B cell (primary cell): ENCODE results near the gene PDCD2L. TPM values are rescaled to one million over a fixed set of nuclear protein-coding genes. Genes with fewer than 3 reads are reported as not detected.
"Not testable (repeated sequence)": the region's sequence is repeated elsewhere in the genome, so short reads cannot be mapped to it uniquely, and the experiment has no call there.

Experiments used
- ATAC-seq: fragments of 200-7000 bp; cut with Tn5 transposase; one replicate; pipeline ENCODE4 v1.10.0; 2021; ENCODE audit warnings: low read depth, mild to moderate bottlenecking, moderate number of reproducible peaks, moderate library complexity
- CTCF ChIA-PET: fragments of 350-600 bp; sonication (Branson Sonifier 250); formaldehyde crosslinking; loops from one replicate; lab custom pipeline; 2021; ENCODE audit warnings: antibody characterized with exemption, inconsistent platforms; lab: Charles Lee
- POLR2A ChIA-PET: fragments of 350-600 bp; sonication (Branson Sonifier 250); formaldehyde crosslinking; loops from one replicate; lab custom pipeline; 2021; ENCODE audit warnings: antibody characterized with exemption; lab: Charles Lee
- DNase-seq: peaks from one replicate; pipeline ENCODE4 v3.0.0; 2013
- H2AFZ ChIP-seq: 2 replicates; pipeline ENCODE4 v1.6.1; 2012; ENCODE audit warnings: mild to moderate bottlenecking, low read depth, low read length; ENCODE audit not compliant: insufficient read depth, poor library complexity, severe bottlenecking
- H3K27ac ChIP-seq, 2 donors: 1 replicate in 1 of 2; 2 replicates in 1 of 2; pipeline ENCODE4 v1.5.1; 2012 to 2013; ENCODE audit warnings: low read length in 2 of 2, mild to moderate bottlenecking in 2 of 2, moderate library complexity in 1 of 2
- H3K27me3 ChIP-seq, 4 experiments: fragments of 200-600 bp in 1 of 4; sonication (generic) in 1 of 4; replicated peaks in 1 of 4; 1 replicate in 2 of 4; 2 replicates in 2 of 4; pipeline versions ENCODE4 v1.6.1 to v1.7.0; 2013 to 2016; ENCODE audit warnings: low read length in 3 of 4, mild to moderate bottlenecking in 2 of 4, mixed read lengths in 1 of 4, moderate library complexity in 1 of 4; ENCODE audit not compliant: insufficient read depth in 4 of 4, control insufficient read depth in 3 of 4; ENCODE audit errors: control extremely low read depth in 1 of 4
- H3K36me3 ChIP-seq, 2 experiments: replicated peaks in 1 of 2; 1 replicate in 1 of 2; 2 replicates in 1 of 2; pipeline versions ENCODE4 v1.6.1 to v1.7.1; 2013; ENCODE audit warnings: low read length in 1 of 2; ENCODE audit not compliant: insufficient read depth in 2 of 2, control insufficient read depth in 1 of 2; ENCODE audit errors: control extremely low read depth in 1 of 2, extremely low read depth in 1 of 2
- H3K4me1 ChIP-seq, 2 donors: fragments of 200-600 bp in 1 of 2; sonication (generic) in 1 of 2; 1 replicate in 1 of 2; 2 replicates in 1 of 2; pipeline versions ENCODE4 v1.5.1 to v1.6.1; 2013 to 2017; ENCODE audit warnings: low read length in 2 of 2; ENCODE audit not compliant: control insufficient read depth in 2 of 2, insufficient read depth in 2 of 2
- H3K4me2 ChIP-seq: replicated peaks from 2 replicates; pipeline ENCODE3; 2012; ENCODE audit warnings: mild to moderate bottlenecking, low read depth, low read length; ENCODE audit not compliant: poor library complexity, severe bottlenecking
- H3K4me3 ChIP-seq, 5 experiments: fragments of 200-600 bp in 1 of 5; sonication (generic) in 1 of 5; 1 replicate in 3 of 5; 2 replicates in 2 of 5; pipeline versions ENCODE4 v1.5.1 to v1.7.0; 2011 to 2016; ENCODE audit warnings: low read length in 4 of 5, mild to moderate bottlenecking in 4 of 5, low read depth in 2 of 5, control low read depth in 1 of 5, moderate library complexity in 1 of 5; ENCODE audit not compliant: insufficient read depth in 1 of 5; ENCODE audit errors: control extremely low read depth in 1 of 5, extremely low read depth in 1 of 5
- H3K79me2 ChIP-seq: fragments of 200-600 bp; sonication (generic); one replicate; pipeline ENCODE4 v1.6.0; 2016; ENCODE audit warnings: low read length; ENCODE audit not compliant: control insufficient read depth, insufficient read depth
- H3K9ac ChIP-seq: fragments of 200-600 bp; sonication (generic); 2 replicates; pipeline ENCODE4 v1.6.1; 2017; ENCODE audit warnings: mild to moderate bottlenecking, low read length, moderate library complexity
- H3K9me3 ChIP-seq, 3 donors: one replicate each; pipeline versions ENCODE4 v1.6.1 to v1.7.1; 2013; ENCODE audit warnings: low read length in 2 of 3; ENCODE audit not compliant: control insufficient read depth in 2 of 3, insufficient read depth in 1 of 3; ENCODE audit errors: control extremely low read depth in 1 of 3
- H4K20me1 ChIP-seq: 2 replicates; pipeline ENCODE4 v1.6.0; 2012; ENCODE audit warnings: mild to moderate bottlenecking, low read length; ENCODE audit not compliant: insufficient read depth, control insufficient read depth, poor library complexity, severe bottlenecking
- H3K27ac Mint-ChIP-seq: one replicate; pipeline ENCODE4 v1.8.0; 2021; ENCODE audit warnings: mixed read lengths
- H3K27me3 Mint-ChIP-seq: one replicate; pipeline ENCODE4 v1.8.0; 2021; ENCODE audit warnings: mixed read lengths
- H3K4me1 Mint-ChIP-seq: one replicate; pipeline ENCODE4 v1.8.0; 2021; ENCODE audit warnings: mixed read lengths
- H3K4me3 Mint-ChIP-seq: one replicate; pipeline ENCODE4 v1.8.0; 2021; ENCODE audit warnings: mixed read lengths
- H3K9me3 Mint-ChIP-seq: one replicate; pipeline ENCODE4 v1.8.0; 2022; ENCODE audit warnings: mixed read lengths; ENCODE audit not compliant: insufficient read depth
- EZH2 ChIP-seq: IDR thresholded peaks from 2 replicates; pipeline ENCODE4 v1.6.1; 2012; ENCODE audit warnings: borderline replicate concordance, low read depth, mild to moderate bottlenecking, moderate library complexity, low read length; ENCODE audit not compliant: insufficient read depth, poor library complexity, severe bottlenecking
- WGBS: methylation state at CpG from one replicate; pipeline ENCODE4 v1.1.5; 2013; ENCODE audit warnings: missing lambda C conversion rate; ENCODE audit not compliant: insufficient coverage; 5-methylcytosine and 5-hydroxymethylcytosine counted together
- intact Hi-C: fragments of 100-400 bp; cut with micrococcal nuclease; formaldehyde crosslinking; loops from one replicate; pipeline ENCODE4 v1.10.0; 2022
- polyA plus RNA-seq: library from polyadenylated mRNA; depleted of rRNA; stranded (reverse); fragments of >200 nt; gene quantifications from 2 replicates; pipeline ENCODE4 v1.2.3, GENCODE V29; 2012
- total RNA-seq, 2 donors: library from RNA; stranded (reverse); fragments of 120-200 nt in 1 of 2; gene quantifications; 1 replicate in 1 of 2; 2 replicates in 1 of 2; pipeline versions ENCODE4 v1.2.3 to v1.2.4, GENCODE V29; 2013 to 2022
- TF ChIP-seq, protein P1 (sequence below): fragments of 200-600 bp; IDR thresholded peaks from one replicate; pipeline ENCODE4 v1.8.0; 2022; ENCODE audit warnings: antibody characterized with exemption, mild to moderate bottlenecking

PDCD2L gene
- total and polyA plus RNA-seq, 2 donors (not counting 1 experiment from before 2014, with no cell fraction given): 11.3 to 16.7 TPM

- Mint-ChIP-seq H3K4me3 (no peak overlapping the region), H3K4me1 (no peaks in the 10 kb centered on the region), H3K27ac (no peak overlapping the region), H3K27me3 (no peaks in the 10 kb centered on the region), H3K9me3 (no peaks in the 10 kb centered on the region)
- Histone ChIP-seq H3K4me3 (no peak overlapping the region), H3K27me3 (no peaks in the 10 kb centered on the region), H3K4me2 (no peak overlapping the region), H2AFZ (no peak overlapping the region), H3K9me3 (no peaks in the 10 kb centered on the region), H3K27ac (no peak overlapping the region), H3K9ac (no peak overlapping the region), H3K4me1 (no peaks in the 10 kb centered on the region), H3K36me3 (peaks cover 2 to 74% of the 10 kb centered on the region in 2 experiments), H3K79me2 (no peaks in the 10 kb centered on the region), H4K20me1 (no peaks in the 10 kb centered on the region)
- ATAC-seq (no peak), DNase-seq (no peak)
- POLR2A ChIA-PET: no interaction called here
- intact Hi-C loops: no loop called here
- CTCF ChIA-PET: no interaction called here
- no CpG with 5 or more reads among the region's 1 CpG for WGBS
- TF ChIP-seq EZH2: no peak
- TF ChIP-seq, protein P1, sequence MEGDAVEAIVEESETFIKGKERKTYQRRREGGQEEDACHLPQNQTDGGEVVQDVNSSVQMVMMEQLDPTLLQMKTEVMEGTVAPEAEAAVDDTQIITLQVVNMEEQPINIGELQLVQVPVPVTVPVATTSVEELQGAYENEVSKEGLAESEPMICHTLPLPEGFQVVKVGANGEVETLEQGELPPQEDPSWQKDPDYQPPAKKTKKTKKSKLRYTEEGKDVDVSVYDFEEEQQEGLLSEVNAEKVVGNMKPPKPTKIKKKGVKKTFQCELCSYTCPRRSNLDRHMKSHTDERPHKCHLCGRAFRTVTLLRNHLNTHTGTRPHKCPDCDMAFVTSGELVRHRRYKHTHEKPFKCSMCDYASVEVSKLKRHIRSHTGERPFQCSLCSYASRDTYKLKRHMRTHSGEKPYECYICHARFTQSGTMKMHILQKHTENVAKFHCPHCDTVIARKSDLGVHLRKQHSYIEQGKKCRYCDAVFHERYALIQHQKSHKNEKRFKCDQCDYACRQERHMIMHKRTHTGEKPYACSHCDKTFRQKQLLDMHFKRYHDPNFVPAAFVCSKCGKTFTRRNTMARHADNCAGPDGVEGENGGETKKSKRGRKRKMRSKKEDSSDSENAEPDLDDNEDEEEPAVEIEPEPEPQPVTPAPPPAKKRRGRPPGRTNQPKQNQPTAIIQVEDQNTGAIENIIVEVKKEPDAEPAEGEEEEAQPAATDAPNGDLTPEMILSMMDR: no peak
These were observed 64.2 kb downstream of the PDCD2L start for GRCh38 chr19:34468409-34468808.

DNA sequence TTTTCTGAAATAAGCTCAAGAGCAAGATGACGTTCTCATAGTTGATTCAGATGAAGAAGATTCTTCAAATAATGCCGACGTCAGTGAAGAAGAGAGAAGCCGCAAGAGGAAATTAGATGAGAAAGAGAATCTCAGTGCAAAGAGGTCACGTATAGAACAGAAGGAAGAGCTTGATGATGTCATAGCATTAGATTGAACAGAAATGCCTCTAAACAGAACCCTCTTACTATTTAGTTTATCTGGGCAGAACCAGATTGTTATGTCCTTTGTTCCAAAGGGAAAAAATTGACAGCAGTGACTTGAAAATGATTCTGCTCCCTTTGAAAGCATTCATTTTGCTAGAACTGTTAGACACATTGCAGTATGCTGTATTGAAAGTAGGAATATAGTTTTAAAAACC, 64.8 kb downstream of the PDCD2L start:
- H3K79me2 ChIP-seq, H3K27ac Mint-ChIP-seq, DNase-seq, H3K27ac ChIP-seq, intact Hi-C loops, H3K9ac ChIP-seq, H3K4me2 ChIP-seq, H3K4me1 Mint-ChIP-seq, H3K4me3 ChIP-seq, H3K9me3 Mint-ChIP-seq, H3K4me3 Mint-ChIP-seq, CTCF ChIA-PET, H2AFZ ChIP-seq, POLR2A ChIA-PET, ATAC-seq, H3K9me3 ChIP-seq, H3K4me1 ChIP-seq, H3K27me3 ChIP-seq, H3K27me3 Mint-ChIP-seq, H4K20me1 ChIP-seq: not testable (repeated sequence)
- peaks cover 2 to 68% of the 10 kb centered on the region in 2 experiments for H3K36me3 ChIP-seq
- WGBS: no CpG with 5 or more reads among the region's 5 CpGs
